Measurements from ENCODE around the gene DEGS2.
A peak's percentile ranks its signal among the peaks of the same experiment; 100 is the strongest.
"Not testable (repeated sequence)": the region's sequence is repeated elsewhere in the genome, so short reads cannot be mapped to it uniquely, and the experiment has no call there.

The DEGS2 gene

GRCh38 chr14:100192250-100192671, 32.8 kb upstream of the DEGS2 start:
- H3K9me3 Mint-ChIP-seq: no peaks in the 10 kb centered on the region
- H3K36me3 Mint-ChIP-seq: no peaks in the 10 kb centered on the region
- peaks cover 20% of the 10 kb centered on the region for H3K4me1 Mint-ChIP-seq
- no peak for DNase-seq
- H3K4me3 Mint-ChIP-seq: peak overlapping the region; percentile 63
- peak overlapping the region; percentile 84 for H3K27ac Mint-ChIP-seq
- CTCF ChIA-PET: interaction anchor here (0.9 to 5.1 kb wide), 35 partner anchors 12 to 440 kb away, joined by 3 to 67 read pairs (median 6); partner anchors contain the start of gene DEGS2
- H3K27me3 Mint-ChIP-seq: peaks cover 3% of the 10 kb centered on the region

DNA sequence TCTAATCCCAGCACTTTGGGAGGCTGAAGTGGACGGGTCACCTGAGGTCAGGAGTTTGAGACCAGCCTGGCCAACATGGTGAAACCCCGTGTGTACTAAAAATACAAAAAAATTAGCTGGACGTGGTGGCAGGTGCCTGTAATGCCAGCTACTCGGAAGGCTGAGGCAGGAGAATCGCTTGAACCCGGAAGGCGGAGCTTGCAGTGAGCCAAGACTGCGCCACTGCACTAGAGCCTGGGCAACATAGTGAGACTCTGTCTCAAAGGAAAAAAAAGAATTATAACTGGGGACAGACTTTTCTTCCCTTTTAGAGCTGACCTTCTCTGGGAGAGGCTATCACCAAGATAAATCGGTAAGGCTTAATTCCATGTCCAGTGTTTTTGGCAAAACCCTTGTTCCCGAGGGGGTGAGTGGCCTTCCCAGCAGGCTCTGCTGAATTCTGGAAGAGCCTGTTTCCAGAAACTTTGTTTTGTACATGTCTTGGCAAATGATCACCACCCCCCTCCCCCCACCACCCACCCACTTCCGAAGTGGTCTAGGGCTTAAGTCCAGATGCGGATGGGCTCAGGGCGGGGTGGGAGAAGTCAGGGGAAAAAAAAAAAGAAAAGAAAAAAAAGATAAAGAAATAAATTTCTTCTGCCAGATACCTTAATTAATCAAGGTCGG, 32.3 kb upstream of the DEGS2 start:
- no peak for DNase-seq
- H3K4me3 Mint-ChIP-seq: peak overlapping the region; percentile 63
- no peaks in the 10 kb centered on the region for H3K27me3 Mint-ChIP-seq
- CTCF ChIA-PET: interaction anchor here (1.0 to 5.1 kb wide), 14 partner anchors 13 to 439 kb away, joined by 3 to 67 read pairs (median 6); partner anchors contain the start of gene DEGS2
- H3K9me3 Mint-ChIP-seq: no peaks in the 10 kb centered on the region
- H3K27ac Mint-ChIP-seq: no peak overlapping the region
- H3K36me3 Mint-ChIP-seq: no peaks in the 10 kb centered on the region
- H3K4me1 Mint-ChIP-seq: peaks cover 20% of the 10 kb centered on the region

GRCh38 chr14:100190126-100190525, 30.7 kb upstream of the DEGS2 start:
- DNase-seq: no peak
- CTCF ChIA-PET: interaction anchor here (5.1 kb wide), 1 partner anchor 32 kb away, joined by 58 read pairs; no protein-coding TSS in a partner anchor
- Mint-ChIP-seq H3K9me3 (no peaks in the 10 kb centered on the region), H3K4me1 (peaks cover 26% of the 10 kb centered on the region), H3K27me3 (no peaks in the 10 kb centered on the region), H3K4me3 (no peak overlapping the region), H3K27ac (no peak overlapping the region), H3K36me3 (no peaks in the 10 kb centered on the region)

- H3K36me3 Mint-ChIP-seq: no peaks in the 10 kb centered on the region
- H3K9me3 Mint-ChIP-seq: no peaks in the 10 kb centered on the region
- no peak overlapping the region for H3K4me3 Mint-ChIP-seq
- no peak overlapping the region for H3K27ac Mint-ChIP-seq
- CTCF ChIA-PET: no interaction called here
- peaks cover 22% of the 10 kb centered on the region for H3K4me1 Mint-ChIP-seq
- H3K27me3 Mint-ChIP-seq: no peaks in the 10 kb centered on the region
- DNase-seq: no peak
Measured at GRCh38 chr14:100188392-100189030, 29.1 kb upstream of the DEGS2 start.

DNA sequence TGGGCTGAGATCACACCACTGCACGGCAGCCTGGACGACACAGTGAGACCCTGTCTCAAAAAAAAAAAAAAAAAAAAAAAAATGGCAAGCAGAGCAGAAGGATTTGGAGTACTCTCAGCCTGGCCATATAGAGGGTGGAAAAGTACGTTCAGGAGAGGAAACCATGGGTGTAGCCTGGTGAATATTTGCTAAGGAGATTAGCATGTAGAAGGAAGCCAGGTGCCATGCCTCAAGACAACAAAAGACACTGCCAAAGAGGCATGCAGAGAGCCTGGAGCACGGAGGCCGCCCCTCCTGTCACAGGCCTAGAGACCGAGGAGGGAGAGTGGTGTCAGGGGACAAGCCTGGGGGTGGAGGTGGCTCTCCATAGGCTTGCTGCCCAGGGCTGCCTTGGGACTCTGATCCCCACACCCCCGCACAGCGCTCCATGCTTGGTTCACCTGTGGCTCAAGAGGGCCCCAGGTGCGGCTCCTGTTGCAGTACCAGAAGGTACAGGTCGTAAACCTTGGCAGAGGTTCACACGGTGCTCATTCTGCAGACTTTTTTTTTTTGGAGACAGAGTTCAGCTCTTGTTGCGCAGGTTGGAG, 27.9 kb upstream of the DEGS2 start:
- peaks cover 12% of the 10 kb centered on the region for H3K4me1 Mint-ChIP-seq
- H3K4me3 Mint-ChIP-seq: no peak overlapping the region
- no peaks in the 10 kb centered on the region for H3K36me3 Mint-ChIP-seq
- H3K27me3 Mint-ChIP-seq: no peaks in the 10 kb centered on the region
- CTCF ChIA-PET: no interaction called here
- no peak for DNase-seq
- no peaks in the 10 kb centered on the region for H3K9me3 Mint-ChIP-seq
- no peak overlapping the region for H3K27ac Mint-ChIP-seq

- H3K27me3 Mint-ChIP-seq, DNase-seq, H3K36me3 Mint-ChIP-seq, CTCF ChIA-PET, H3K27ac Mint-ChIP-seq, H3K9me3 Mint-ChIP-seq, H3K4me1 Mint-ChIP-seq, H3K4me3 Mint-ChIP-seq: not testable (repeated sequence)
Measured at GRCh38 chr14:100181876-100182551, 22.6 kb upstream of the DEGS2 start.

GRCh38 chr14:100180671-100181070, 21.2 kb upstream of the DEGS2 start:
- H3K4me3 Mint-ChIP-seq, DNase-seq, H3K9me3 Mint-ChIP-seq, H3K4me1 Mint-ChIP-seq, H3K36me3 Mint-ChIP-seq, H3K27ac Mint-ChIP-seq, CTCF ChIA-PET: not testable (repeated sequence)
- peaks cover 11% of the 10 kb centered on the region for H3K27me3 Mint-ChIP-seq

DNA sequence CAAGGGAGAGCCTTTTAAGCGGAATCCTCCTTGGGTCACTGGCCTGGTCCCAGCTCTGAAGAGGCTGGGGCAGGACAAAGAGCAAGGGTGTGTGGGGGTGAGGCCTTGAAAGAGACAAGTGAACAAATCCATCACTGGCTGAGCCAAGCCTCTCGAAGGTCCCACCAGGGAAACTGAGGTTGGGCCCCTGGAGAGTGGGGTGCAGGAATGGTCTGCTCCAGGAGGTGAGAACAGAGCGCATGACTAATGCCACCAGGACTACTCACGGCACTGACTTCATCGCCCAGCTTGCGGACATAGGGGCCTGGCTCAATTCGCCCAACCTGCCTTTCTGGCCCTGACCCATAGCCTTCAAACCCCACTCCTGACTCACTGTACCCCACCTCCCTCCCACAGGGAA, 19.2 kb upstream of the DEGS2 start:
- no peak overlapping the region for H3K27ac Mint-ChIP-seq
- DNase-seq: no peak
- no peaks in the 10 kb centered on the region for H3K4me1 Mint-ChIP-seq
- no peaks in the 10 kb centered on the region for H3K9me3 Mint-ChIP-seq
- CTCF ChIA-PET: no interaction called here
- no peaks in the 10 kb centered on the region for H3K36me3 Mint-ChIP-seq
- H3K4me3 Mint-ChIP-seq: no peak overlapping the region
- H3K27me3 Mint-ChIP-seq: peaks cover 29% of the 10 kb centered on the region

DNA sequence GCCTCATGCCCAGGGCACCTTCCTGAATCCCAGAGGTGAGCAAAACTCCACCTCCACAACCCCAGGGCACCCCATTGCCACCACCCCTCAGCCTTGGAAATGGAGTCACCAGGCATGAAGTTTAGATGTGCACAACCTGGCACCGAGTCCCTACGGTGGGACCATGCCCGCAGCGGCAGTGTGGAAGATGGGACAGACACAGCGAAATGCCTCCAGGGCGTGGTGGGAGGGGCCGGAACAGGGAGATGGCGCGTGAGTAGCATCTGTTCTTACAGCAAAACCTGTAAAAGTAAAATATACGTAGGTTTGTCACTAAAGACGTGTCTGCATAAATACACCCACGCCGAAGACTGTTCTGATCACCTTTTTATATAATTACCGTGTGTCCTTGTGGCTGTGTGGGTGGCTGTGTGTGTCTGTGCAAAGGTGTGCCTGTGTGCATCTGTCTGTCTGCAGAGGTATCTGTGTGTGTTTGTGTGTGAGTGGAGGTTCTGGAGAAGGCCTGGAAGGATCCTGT, 17.4 kb upstream of the DEGS2 start:
- DNase-seq: no peak
- no peaks in the 10 kb centered on the region for H3K9me3 Mint-ChIP-seq
- no peak overlapping the region for H3K4me3 Mint-ChIP-seq
- CTCF ChIA-PET: no interaction called here
- H3K27me3 Mint-ChIP-seq: peaks cover 39% of the 10 kb centered on the region
- no peak overlapping the region for H3K27ac Mint-ChIP-seq
- no peaks in the 10 kb centered on the region for H3K36me3 Mint-ChIP-seq
- H3K4me1 Mint-ChIP-seq: no peaks in the 10 kb centered on the region

GRCh38 chr14:100173353-100173752, 13.9 kb upstream of the DEGS2 start:
- no peak overlapping the region for H3K27ac Mint-ChIP-seq
- H3K27me3 Mint-ChIP-seq: peaks cover 46% of the 10 kb centered on the region
- no peak overlapping the region for H3K4me3 Mint-ChIP-seq
- DNase-seq: no peak
- H3K4me1 Mint-ChIP-seq: peaks cover 2% of the 10 kb centered on the region
- H3K9me3 Mint-ChIP-seq: no peaks in the 10 kb centered on the region
- H3K36me3 Mint-ChIP-seq: no peaks in the 10 kb centered on the region
- CTCF ChIA-PET: no interaction called here

DNA sequence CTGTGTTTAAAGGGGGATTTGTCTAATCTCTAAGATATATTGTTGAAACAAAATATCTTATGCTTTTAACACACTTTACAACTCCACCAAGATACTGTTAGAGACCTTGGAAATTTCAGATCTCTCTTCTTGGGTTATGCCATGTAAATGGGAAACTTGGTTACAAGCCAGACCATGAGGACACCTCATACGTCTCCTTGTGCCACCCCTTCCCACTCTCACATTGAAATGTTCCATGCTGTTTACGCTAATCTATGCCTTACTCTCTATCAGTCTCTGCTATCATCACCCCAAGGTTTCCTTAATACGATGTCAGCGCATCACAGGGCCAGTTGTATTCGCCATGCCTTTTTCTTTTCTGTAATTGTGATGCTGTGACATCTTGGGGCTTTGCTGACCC, 13.4 kb upstream of the DEGS2 start:
- no peak overlapping the region for H3K4me3 Mint-ChIP-seq
- H3K27ac Mint-ChIP-seq: no peak overlapping the region
- peaks cover 44% of the 10 kb centered on the region for H3K27me3 Mint-ChIP-seq

DNA sequence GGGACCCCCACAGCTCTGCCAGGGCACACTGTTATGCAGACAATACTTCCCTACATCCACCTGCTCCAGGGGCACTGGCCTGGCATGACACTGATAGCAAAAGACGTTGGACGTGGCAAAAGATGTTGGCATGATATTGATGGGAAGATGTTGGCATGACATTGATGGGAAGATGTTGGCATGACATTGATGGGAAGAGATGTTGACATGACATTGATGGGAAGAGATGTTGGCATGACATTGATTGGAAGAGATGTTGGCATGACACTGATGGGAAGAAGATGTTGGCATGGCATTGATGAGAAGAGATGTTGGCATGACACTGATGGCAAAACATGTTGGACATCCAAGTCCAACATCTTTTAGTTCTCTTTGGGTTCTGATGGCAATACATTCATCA, 11.4 kb upstream of the DEGS2 start:
- Mint-ChIP-seq H3K36me3 (no peaks in the 10 kb centered on the region), H3K4me1 (peaks cover 9% of the 10 kb centered on the region), H3K4me3 (no peak overlapping the region), H3K27me3 (peaks cover 54% of the 10 kb centered on the region), H3K9me3 (no peaks in the 10 kb centered on the region), H3K27ac (no peak overlapping the region)
- no peak for DNase-seq
- CTCF ChIA-PET: no interaction called here

More for the DNA sequence above, 13.4 kb upstream of the DEGS2 start:
- Mint-ChIP-seq H3K9me3 (no peaks in the 10 kb centered on the region), H3K4me1 (peaks cover 2% of the 10 kb centered on the region), H3K36me3 (no peaks in the 10 kb centered on the region)
- CTCF ChIA-PET: no interaction called here
- no peak for DNase-seq

GRCh38 chr14:100168506-100168905, 9.1 kb upstream of the DEGS2 start:
- no peaks in the 10 kb centered on the region for H3K36me3 Mint-ChIP-seq
- H3K27ac Mint-ChIP-seq: no peak overlapping the region
- no peaks in the 10 kb centered on the region for H3K9me3 Mint-ChIP-seq
- CTCF ChIA-PET: no interaction called here
- DNase-seq: no peak
- no peak overlapping the region for H3K4me3 Mint-ChIP-seq
- H3K4me1 Mint-ChIP-seq: peaks cover 12% of the 10 kb centered on the region
- peaks cover 50% of the 10 kb centered on the region for H3K27me3 Mint-ChIP-seq

DNA sequence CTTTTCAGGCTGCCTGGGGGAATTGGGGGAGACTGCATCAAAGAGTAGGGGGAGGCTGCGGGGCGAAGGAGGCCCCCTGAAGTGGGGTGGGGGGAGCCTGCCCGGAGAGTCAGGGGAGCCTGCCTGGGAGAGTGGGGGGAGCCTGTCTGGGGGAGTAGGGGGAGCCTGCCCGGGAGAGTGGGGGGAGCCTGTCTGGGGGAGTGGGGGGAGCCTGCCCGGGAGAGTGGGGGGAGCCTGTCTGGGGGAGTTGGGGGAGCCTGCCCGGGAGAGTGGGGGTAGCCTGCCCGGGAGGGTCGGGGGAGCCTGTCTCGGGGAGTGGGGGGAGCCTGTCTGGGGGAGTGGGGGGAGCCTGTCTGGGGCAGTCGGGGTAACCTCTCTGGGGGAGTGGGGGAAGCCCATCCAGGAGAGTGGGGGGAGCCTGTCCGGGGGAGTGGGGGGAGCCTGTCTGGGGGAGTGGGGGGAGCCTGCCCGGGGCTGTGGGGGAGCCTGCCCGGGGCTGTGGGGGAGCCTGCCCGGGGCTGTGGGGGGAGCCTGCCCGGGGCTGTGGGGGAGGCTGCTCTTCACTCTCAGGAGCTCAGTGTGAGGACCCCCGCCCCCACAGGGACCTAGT, 6.5 kb upstream of the DEGS2 start:
- no peak overlapping the region for H3K27ac Mint-ChIP-seq
- H3K4me1 Mint-ChIP-seq: peaks cover 12% of the 10 kb centered on the region
- peaks cover 50% of the 10 kb centered on the region for H3K27me3 Mint-ChIP-seq
- peak overlapping the region; percentile 44 for H3K4me3 Mint-ChIP-seq
- no peaks in the 10 kb centered on the region for H3K36me3 Mint-ChIP-seq
- CTCF ChIA-PET: interaction anchor here (1.6 kb wide), 1 partner anchor 27 kb away, joined by 5 read pairs; no protein-coding TSS in a partner anchor
- DNase-seq: no peak
- H3K9me3 Mint-ChIP-seq: no peaks in the 10 kb centered on the region

Measured in activated naive CD4-positive, alpha-beta T cell treated with anti-CD3 and anti-CD28 coated beads, Interleukin-2, amount 10 ng/mL, durations not matched to agents 7 days and 5 days (primary cell).